ENCODE results near the gene NTSR2.

The NTSR2 gene

GRCh38 chr2:11676640-11677039 is 6.6 kb upstream of the NTSR2 start:
- Mint-ChIP-seq H3K36me3 (ENCODE audit: low read depth) (no peaks in the 10 kb centered on the region), H3K27me3 (ENCODE audit: low read depth) (peaks cover 70% of the 10 kb centered on the region), H3K9me3 (no peaks in the 10 kb centered on the region), H3K4me1 (peaks cover 21% of the 10 kb centered on the region), H3K4me3 (no peak overlapping the region), H3K27ac (no peak overlapping the region)
- TF ChIP-seq, protein P1, sequence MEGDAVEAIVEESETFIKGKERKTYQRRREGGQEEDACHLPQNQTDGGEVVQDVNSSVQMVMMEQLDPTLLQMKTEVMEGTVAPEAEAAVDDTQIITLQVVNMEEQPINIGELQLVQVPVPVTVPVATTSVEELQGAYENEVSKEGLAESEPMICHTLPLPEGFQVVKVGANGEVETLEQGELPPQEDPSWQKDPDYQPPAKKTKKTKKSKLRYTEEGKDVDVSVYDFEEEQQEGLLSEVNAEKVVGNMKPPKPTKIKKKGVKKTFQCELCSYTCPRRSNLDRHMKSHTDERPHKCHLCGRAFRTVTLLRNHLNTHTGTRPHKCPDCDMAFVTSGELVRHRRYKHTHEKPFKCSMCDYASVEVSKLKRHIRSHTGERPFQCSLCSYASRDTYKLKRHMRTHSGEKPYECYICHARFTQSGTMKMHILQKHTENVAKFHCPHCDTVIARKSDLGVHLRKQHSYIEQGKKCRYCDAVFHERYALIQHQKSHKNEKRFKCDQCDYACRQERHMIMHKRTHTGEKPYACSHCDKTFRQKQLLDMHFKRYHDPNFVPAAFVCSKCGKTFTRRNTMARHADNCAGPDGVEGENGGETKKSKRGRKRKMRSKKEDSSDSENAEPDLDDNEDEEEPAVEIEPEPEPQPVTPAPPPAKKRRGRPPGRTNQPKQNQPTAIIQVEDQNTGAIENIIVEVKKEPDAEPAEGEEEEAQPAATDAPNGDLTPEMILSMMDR (IDR thresholded peaks at IDR 0.05; ENCODE audit: unreplicated experiment in 3 of 3), result no peak

- Mint-ChIP-seq H3K9me3 (no peaks in the 10 kb centered on the region), H3K4me3 (no peak overlapping the region), H3K36me3 (ENCODE audit: low read depth) (no peaks in the 10 kb centered on the region), H3K27me3 (ENCODE audit: low read depth) (peaks cover 71% of the 10 kb centered on the region), H3K27ac (no peak overlapping the region), H3K4me1 (peaks cover 14% of the 10 kb centered on the region)
- TF ChIP-seq, protein P1 (IDR thresholded peaks at IDR 0.05; ENCODE audit: unreplicated experiment in 3 of 3), result no peak
These were observed 5.6 kb upstream of the NTSR2 start for GRCh38 chr2:11675423-11676112.

- TF ChIP-seq, protein P1 (IDR thresholded peaks at IDR 0.05; ENCODE audit: unreplicated experiment in 3 of 3), result no peak
- Mint-ChIP-seq H3K27ac (no peak overlapping the region), H3K36me3 (ENCODE audit: low read depth) (no peaks in the 10 kb centered on the region), H3K4me3 (no peak overlapping the region), H3K4me1 (peaks cover 9% of the 10 kb centered on the region), H3K9me3 (no peaks in the 10 kb centered on the region), H3K27me3 (ENCODE audit: low read depth) (peaks cover 73% of the 10 kb centered on the region)
These were observed 5.0 kb upstream of the NTSR2 start for GRCh38 chr2:11674983-11675382.

DNA sequence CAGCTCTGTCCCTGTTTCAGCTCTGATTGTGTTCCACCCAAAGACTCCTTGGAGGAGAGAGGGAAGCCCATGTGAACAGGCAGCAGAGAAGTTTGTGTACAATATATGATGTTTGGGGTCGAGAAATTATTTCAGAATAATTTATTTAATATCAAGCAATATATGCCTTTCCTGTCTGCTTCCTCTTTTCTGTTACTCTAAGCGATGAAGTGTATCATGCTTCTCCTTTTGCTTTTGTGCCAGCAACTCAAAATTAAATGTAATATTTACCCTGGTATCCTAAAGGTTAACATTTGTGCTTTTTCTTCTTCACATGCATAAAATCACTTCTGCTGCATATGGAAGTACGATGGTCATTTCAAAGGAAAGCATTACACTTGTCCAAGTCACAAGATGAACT is 2.4 kb upstream of the NTSR2 start:
- no peak overlapping the region for H3K27ac Mint-ChIP-seq
- TF ChIP-seq, protein P1 (IDR thresholded peaks at IDR 0.05; ENCODE audit: unreplicated experiment in 3 of 3), result no peak
- peaks cover 72% of the 10 kb centered on the region for H3K27me3 Mint-ChIP-seq (ENCODE audit: low read depth)
- peaks cover 4% of the 10 kb centered on the region for H3K4me1 Mint-ChIP-seq
- no peaks in the 10 kb centered on the region for H3K9me3 Mint-ChIP-seq
- H3K4me3 Mint-ChIP-seq, result no peak overlapping the region
- no peaks in the 10 kb centered on the region for H3K36me3 Mint-ChIP-seq (ENCODE audit: low read depth)

DNA sequence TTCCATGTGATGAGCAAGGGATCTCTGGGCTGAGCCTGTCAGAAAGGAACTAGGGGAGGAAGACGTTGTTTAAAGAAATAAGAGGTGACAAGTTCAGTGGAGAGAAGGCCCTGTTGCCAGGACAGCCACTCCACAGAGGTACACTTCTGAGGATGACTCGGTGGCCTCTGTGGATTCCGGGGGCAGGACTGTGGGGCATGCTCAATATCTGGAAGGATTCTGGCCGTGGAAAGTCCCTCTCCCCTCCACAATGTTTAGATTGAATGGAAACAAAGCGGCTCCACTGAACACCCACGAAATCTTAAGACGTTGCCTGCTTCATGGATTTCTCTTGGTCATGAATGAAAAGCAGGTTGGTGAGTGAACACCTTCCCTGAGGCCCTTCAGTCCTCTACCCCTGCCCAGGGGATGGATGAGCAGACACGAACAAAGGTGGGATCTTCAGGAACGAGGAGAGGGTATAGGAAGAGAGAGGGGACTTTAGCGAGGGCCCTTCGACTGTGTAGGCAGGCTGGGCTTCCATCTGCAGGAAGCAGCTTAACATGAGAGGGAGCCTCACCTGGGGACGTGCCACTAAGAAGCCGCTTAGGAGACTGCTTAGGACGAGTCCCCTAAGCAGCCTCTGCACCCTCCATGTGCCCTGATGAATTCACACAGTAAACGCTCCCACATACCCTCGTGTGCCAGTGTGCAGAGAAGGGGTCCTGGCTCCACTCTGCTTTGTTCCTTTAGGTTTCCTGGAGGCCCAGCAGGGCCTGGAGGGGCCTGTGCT is 1.9 kb downstream of the NTSR2 start:
- Mint-ChIP-seq H3K4me1 (no peaks in the 10 kb centered on the region), H3K4me3 (no peak overlapping the region), H3K27me3 (ENCODE audit: low read depth) (peaks cover 64% of the 10 kb centered on the region), H3K27ac (no peak overlapping the region), H3K9me3 (peaks cover 3% of the 10 kb centered on the region), H3K36me3 (ENCODE audit: low read depth) (no peaks in the 10 kb centered on the region)
- TF ChIP-seq, protein P1 (IDR thresholded peaks at IDR 0.05; ENCODE audit: unreplicated experiment in 3 of 3), result no peak
